ENCODE results near the gene BTG2.

The BTG2 gene

GRCh38 chr1:203325418-203326091 lies 20.2 kb downstream of the BTG2 start:
- DNase-seq (ENCODE audit: low read depth): no peak
- TF ChIP-seq CTCF (IDR thresholded peaks at IDR 0.05; ENCODE audit: low read length, missing control alignments): no peak
- no peak overlapping the region for H3K4me3 ChIP-seq (replicated peaks; ENCODE audit: low read depth, low read length)

GRCh38 chr1:203326830-203327683 lies 21.7 kb downstream of the BTG2 start:
- TF ChIP-seq CTCF (IDR thresholded peaks at IDR 0.05; ENCODE audit: low read length, missing control alignments): no peak
- DNase-seq (ENCODE audit: low read depth): peak; percentile 86
- H3K4me3 ChIP-seq (replicated peaks; ENCODE audit: low read depth, low read length): peak overlapping the region; percentile 52

- peak; percentile 53 for DNase-seq (ENCODE audit: low read depth)
- peak; percentile 46 for TF ChIP-seq CTCF (IDR thresholded peaks at IDR 0.05; ENCODE audit: low read length, missing control alignments)
- peak overlapping the region; percentile 52 for H3K4me3 ChIP-seq (replicated peaks; ENCODE audit: low read depth, low read length)
Observed at GRCh38 chr1:203327684-203328457, 22.6 kb downstream of the BTG2 start.

- no peak overlapping the region for H3K4me3 ChIP-seq (replicated peaks; ENCODE audit: low read depth, low read length)
- DNase-seq (ENCODE audit: low read depth): no peak
- no peak for TF ChIP-seq CTCF (IDR thresholded peaks at IDR 0.05; ENCODE audit: low read length, missing control alignments)
Observed at GRCh38 chr1:203328714-203329122, 23.4 kb downstream of the BTG2 start.

GRCh38 chr1:203331224-203331623 lies 25.9 kb downstream of the BTG2 start:
- DNase-seq (ENCODE audit: low read depth): no peak
- no peak overlapping the region for H3K4me3 ChIP-seq (replicated peaks; ENCODE audit: low read depth, low read length)
- no peak for TF ChIP-seq CTCF (IDR thresholded peaks at IDR 0.05; ENCODE audit: low read length, missing control alignments)

- H3K4me3 ChIP-seq (replicated peaks; ENCODE audit: low read depth, low read length): no peak overlapping the region
- TF ChIP-seq CTCF (IDR thresholded peaks at IDR 0.05; ENCODE audit: low read length, missing control alignments): no peak
- DNase-seq (ENCODE audit: low read depth): no peak
Observed at GRCh38 chr1:203335503-203335902, 30.2 kb downstream of the BTG2 start.

All from fibroblast of pulmonary artery (primary cell).